ENCODE results near the gene MRPS11.

Gene MRPS11

GRCh38 chr15:88489321-88489720 lies 21.8 kb downstream of the MRPS11 start:
- WGBS (ENCODE audit: insufficient coverage, insufficient read length), result no CpG with 5 or more reads among the region's 4 CpGs
- Histone ChIP-seq H3K4me3 (ENCODE audit: low read length) (no peak overlapping the region), H3K27me3 (ENCODE audit: control insufficient read depth, insufficient read depth, low read length) (no peaks in the 10 kb centered on the region), H3K36me3 (ENCODE audit: control insufficient read depth, insufficient read depth, low read length) (no peaks in the 10 kb centered on the region), H3K27ac (ENCODE audit: low read length) (no peak overlapping the region), H3K4me1 (ENCODE audit: control insufficient read depth, insufficient read depth, low read length) (peaks cover 2% of the 10 kb centered on the region), H3K9me3 (ENCODE audit: control insufficient read depth, insufficient read depth, low read length) (no peaks in the 10 kb centered on the region)
- DNase-seq (ENCODE audit: low read depth, low spot score), result no peak

- no peaks in the 10 kb centered on the region; the same call in none of the 2 replicates for H3K4me1 ChIP-seq (ENCODE audit: control insufficient read depth, insufficient read depth, low read length)
Measured at GRCh38 chr15:88490036-88490435, 22.5 kb downstream of the MRPS11 start.

GRCh38 chr15:88491158-88491557 lies 23.6 kb downstream of the MRPS11 start:
- Histone ChIP-seq H3K4me3 (ENCODE audit: low read length) (no peak overlapping the region), H3K27me3 (ENCODE audit: control insufficient read depth, insufficient read depth, low read length) (no peaks in the 10 kb centered on the region), H3K36me3 (ENCODE audit: control insufficient read depth, insufficient read depth, low read length) (no peaks in the 10 kb centered on the region), H3K9me3 (ENCODE audit: control insufficient read depth, insufficient read depth, low read length) (no peaks in the 10 kb centered on the region), H3K27ac (ENCODE audit: low read length) (no peak overlapping the region), H3K4me1 (ENCODE audit: control insufficient read depth, insufficient read depth, low read length) (no peaks in the 10 kb centered on the region; the same call in 1 of the 2 replicates)
- WGBS (ENCODE audit: insufficient coverage, insufficient read length), result no CpG with 5 or more reads among the region's 10 CpGs
- DNase-seq (ENCODE audit: low read depth, low spot score), result no peak

More at GRCh38 chr15:88490036-88490435, 22.5 kb downstream of the MRPS11 start:
- Histone ChIP-seq H3K9me3 (ENCODE audit: control insufficient read depth, insufficient read depth, low read length) (no peaks in the 10 kb centered on the region), H3K27me3 (ENCODE audit: control insufficient read depth, insufficient read depth, low read length) (no peaks in the 10 kb centered on the region), H3K27ac (ENCODE audit: low read length) (no peak overlapping the region), H3K36me3 (ENCODE audit: control insufficient read depth, insufficient read depth, low read length) (no peaks in the 10 kb centered on the region), H3K4me3 (ENCODE audit: low read length) (no peak overlapping the region)
- WGBS (ENCODE audit: insufficient coverage, insufficient read length), result no CpG with 5 or more reads among the region's 3 CpGs
- no peak for DNase-seq (ENCODE audit: low read depth, low spot score)

- no peaks in the 10 kb centered on the region; the same call in 1 of the 2 replicates for H3K4me1 ChIP-seq (ENCODE audit: control insufficient read depth, insufficient read depth, low read length)
- DNase-seq (ENCODE audit: low read depth, low spot score), result no peak
- H3K27me3 ChIP-seq (ENCODE audit: control insufficient read depth, insufficient read depth, low read length), result no peaks in the 10 kb centered on the region
- H3K27ac ChIP-seq (ENCODE audit: low read length), result no peak overlapping the region
- WGBS (ENCODE audit: insufficient coverage, insufficient read length), result no CpG with 5 or more reads among the region's 10 CpGs
- no peak overlapping the region for H3K4me3 ChIP-seq (ENCODE audit: low read length)
- no peaks in the 10 kb centered on the region for H3K36me3 ChIP-seq (ENCODE audit: control insufficient read depth, insufficient read depth, low read length)
- no peaks in the 10 kb centered on the region for H3K9me3 ChIP-seq (ENCODE audit: control insufficient read depth, insufficient read depth, low read length)
Measured at GRCh38 chr15:88493844-88494243, 26.3 kb downstream of the MRPS11 start.

GRCh38 chr15:88497109-88497765 lies 29.7 kb downstream of the MRPS11 start:
- no peaks in the 10 kb centered on the region for H3K9me3 ChIP-seq (ENCODE audit: control insufficient read depth, insufficient read depth, low read length)
- H3K36me3 ChIP-seq (ENCODE audit: control insufficient read depth, insufficient read depth, low read length), result no peaks in the 10 kb centered on the region
- no peak overlapping the region for H3K27ac ChIP-seq (ENCODE audit: low read length)
- no CpG with 5 or more reads among the region's 11 CpGs for whole genome bisulfite sequencing (ENCODE audit: insufficient coverage, insufficient read length)
- H3K27me3 ChIP-seq (ENCODE audit: control insufficient read depth, insufficient read depth, low read length), result no peaks in the 10 kb centered on the region
- no peak overlapping the region for H3K4me3 ChIP-seq (ENCODE audit: low read length)
- no peaks in the 10 kb centered on the region for H3K4me1 ChIP-seq (ENCODE audit: control insufficient read depth, insufficient read depth, low read length)
- no peak for DNase-seq (ENCODE audit: low read depth, low spot score)

GRCh38 chr15:88498996-88499395 lies 31.5 kb downstream of the MRPS11 start:
- Histone ChIP-seq H3K4me1 (ENCODE audit: control insufficient read depth, insufficient read depth, low read length) (no peaks in the 10 kb centered on the region), H3K9me3 (ENCODE audit: control insufficient read depth, insufficient read depth, low read length) (no peaks in the 10 kb centered on the region), H3K4me3 (ENCODE audit: low read length) (no peak overlapping the region), H3K27me3 (ENCODE audit: control insufficient read depth, insufficient read depth, low read length) (no peaks in the 10 kb centered on the region), H3K36me3 (ENCODE audit: control insufficient read depth, insufficient read depth, low read length) (no peaks in the 10 kb centered on the region), H3K27ac (ENCODE audit: low read length) (no peak overlapping the region)
- no peak for DNase-seq (ENCODE audit: low read depth, low spot score)
- no CpG with 5 or more reads among the region's 3 CpGs for WGBS (ENCODE audit: insufficient coverage, insufficient read length)

GRCh38 chr15:88504445-88504844 lies 36.9 kb downstream of the MRPS11 start:
- WGBS (ENCODE audit: insufficient coverage, insufficient read length), result no CpG with 5 or more reads among the region's 1 CpG

GRCh38 chr15:88505721-88506120 lies 38.2 kb downstream of the MRPS11 start:
- Histone ChIP-seq H3K27ac (ENCODE audit: low read length) (no peak overlapping the region), H3K4me1 (ENCODE audit: control insufficient read depth, insufficient read depth, low read length) (no peaks in the 10 kb centered on the region; the same call in 1 of the 2 replicates), H3K9me3 (ENCODE audit: control insufficient read depth, insufficient read depth, low read length) (no peaks in the 10 kb centered on the region), H3K4me3 (ENCODE audit: low read length) (no peak overlapping the region), H3K27me3 (ENCODE audit: control insufficient read depth, insufficient read depth, low read length) (no peaks in the 10 kb centered on the region), H3K36me3 (ENCODE audit: control insufficient read depth, insufficient read depth, low read length) (no peaks in the 10 kb centered on the region)
- no CpG with 5 or more reads among the region's 2 CpGs for WGBS (ENCODE audit: insufficient coverage, insufficient read length)
- DNase-seq (ENCODE audit: low read depth, low spot score), result no peak

More at GRCh38 chr15:88504445-88504844, 36.9 kb downstream of the MRPS11 start:
- H3K4me1 ChIP-seq (ENCODE audit: control insufficient read depth, insufficient read depth, low read length), result no peaks in the 10 kb centered on the region; the same call in 1 of the 2 replicates
- no peaks in the 10 kb centered on the region for H3K9me3 ChIP-seq (ENCODE audit: control insufficient read depth, insufficient read depth, low read length)
- H3K36me3 ChIP-seq (ENCODE audit: control insufficient read depth, insufficient read depth, low read length), result no peaks in the 10 kb centered on the region
- no peaks in the 10 kb centered on the region for H3K27me3 ChIP-seq (ENCODE audit: control insufficient read depth, insufficient read depth, low read length)
- H3K4me3 ChIP-seq (ENCODE audit: low read length), result no peak overlapping the region
- no peak overlapping the region for H3K27ac ChIP-seq (ENCODE audit: low read length)
- DNase-seq (ENCODE audit: low read depth, low spot score), result no peak

GRCh38 chr15:88506628-88507027 lies 39.1 kb downstream of the MRPS11 start:
- Histone ChIP-seq H3K36me3 (ENCODE audit: control insufficient read depth, insufficient read depth, low read length) (no peaks in the 10 kb centered on the region), H3K9me3 (ENCODE audit: control insufficient read depth, insufficient read depth, low read length) (no peaks in the 10 kb centered on the region), H3K4me1 (ENCODE audit: control insufficient read depth, insufficient read depth, low read length) (no peaks in the 10 kb centered on the region; the same call in 1 of the 2 replicates), H3K27ac (ENCODE audit: low read length) (no peak overlapping the region), H3K4me3 (ENCODE audit: low read length) (no peak overlapping the region), H3K27me3 (ENCODE audit: control insufficient read depth, insufficient read depth, low read length) (no peaks in the 10 kb centered on the region)
- DNase-seq (ENCODE audit: low read depth, low spot score), result no peak

- Histone ChIP-seq H3K4me1 (ENCODE audit: control insufficient read depth, insufficient read depth, low read length) (no peaks in the 10 kb centered on the region), H3K4me3 (ENCODE audit: low read length) (no peak overlapping the region), H3K9me3 (ENCODE audit: control insufficient read depth, insufficient read depth, low read length) (no peaks in the 10 kb centered on the region), H3K36me3 (ENCODE audit: control insufficient read depth, insufficient read depth, low read length) (no peaks in the 10 kb centered on the region; the same call in 1 of the 2 replicates), H3K27ac (ENCODE audit: low read length) (no peak overlapping the region), H3K27me3 (ENCODE audit: control insufficient read depth, insufficient read depth, low read length) (no peaks in the 10 kb centered on the region)
- WGBS (ENCODE audit: insufficient coverage, insufficient read length), result no CpG with 5 or more reads among the region's 4 CpGs
- no peak for DNase-seq (ENCODE audit: low read depth, low spot score)
Measured at GRCh38 chr15:88509321-88509720, 41.8 kb downstream of the MRPS11 start.

GRCh38 chr15:88509964-88510363 lies 42.5 kb downstream of the MRPS11 start:
- H3K4me3 ChIP-seq (ENCODE audit: low read length), result no peak overlapping the region
- no peaks in the 10 kb centered on the region for H3K4me1 ChIP-seq (ENCODE audit: control insufficient read depth, insufficient read depth, low read length)
- no peak overlapping the region for H3K27ac ChIP-seq (ENCODE audit: low read length)
- DNase-seq (ENCODE audit: low read depth, low spot score), result no peak
- H3K36me3 ChIP-seq (ENCODE audit: control insufficient read depth, insufficient read depth, low read length), result no peaks in the 10 kb centered on the region; the same call in 1 of the 2 replicates
- H3K9me3 ChIP-seq (ENCODE audit: control insufficient read depth, insufficient read depth, low read length), result no peaks in the 10 kb centered on the region
- H3K27me3 ChIP-seq (ENCODE audit: control insufficient read depth, insufficient read depth, low read length), result no peaks in the 10 kb centered on the region
